ENCODE data around the gene METTL21A. TPM values are rescaled to one million over a fixed set of nuclear protein-coding genes. Genes with fewer than 3 reads are reported as not detected.

The METTL21A gene
- total RNA-seq = 10 to 100 TPM in 5 of 6 donors, 1 to 10 TPM in 1; 6.7 to 29.2 (median 13.5) TPM

GRCh38 chr2:207625014-207625907, at the start of gene METTL21A:
Gene METTL21A (minus strand): TSS chr2:207625394. CDS start chr2:207624375, 1,019 bp downstream.
- TF ChIP-seq CTCF (IDR thresholded peaks at IDR 0.05) (peak; percentile 34 to 83 (median 64)), EP300 (IDR thresholded peaks at IDR 0.05) (peak in 1 of 4 donors; percentile 18), POLR2AphosphoS5 (IDR thresholded peaks at IDR 0.05) (peak; percentile 48 to 78), POLR2A (IDR thresholded peaks at IDR 0.05) (peak in 3 of 4 donors; percentile 62 to 81 (median 69))
- DNase-seq (peak; percentile 93 to 98), ATAC-seq (ENCODE audit: low FRiP score in 2 of 2) (peak; percentile 93 to 96)
- peak within 1 kb of the TSS; percentile 77 to 88 (median 82) for H3K4me3 ChIP-seq
- H3K9me3 ChIP-seq = no peaks in the 10 kb centered on the region
- H3K27ac ChIP-seq = peak within 1 kb of the TSS; percentile 95 to 98 (median 96)
- peaks cover 0 to 13% (median 0%) of the 10 kb centered on the region in 4 donors for H3K36me3 ChIP-seq
- WGBS, 2 donors = 0 to 1% methylated on average over 25 to 30 of the region's 92 CpGs
- H3K27me3 ChIP-seq = no peaks in the 10 kb centered on the region
- peaks cover 15 to 38% (median 18%) of the 10 kb centered on the region in 4 donors for H3K4me1 ChIP-seq

GRCh38 chr2:207674826-207675225, 49.6 kb upstream of the METTL21A start:
- Histone ChIP-seq H3K9me3 (no peaks in the 10 kb centered on the region), H3K4me3 (no peak overlapping the region), H3K27me3 (no peaks in the 10 kb centered on the region), H3K27ac (no peak overlapping the region), H3K4me1 (no peaks in the 10 kb centered on the region), H3K36me3 (no peaks in the 10 kb centered on the region)
- ATAC-seq (ENCODE audit: low FRiP score in 2 of 2) (no peak), DNase-seq (no peak)
- TF ChIP-seq POLR2AphosphoS5 (IDR thresholded peaks at IDR 0.05) (no peak), EP300 (IDR thresholded peaks at IDR 0.05) (no peak), POLR2A (IDR thresholded peaks at IDR 0.05) (no peak), CTCF (IDR thresholded peaks at IDR 0.05) (no peak)
- WGBS, 2 donors = 65 to 74% methylated on average over 2 of the region's 2 CpGs

GRCh38 chr2:207674266-207674774, 49.1 kb upstream of the METTL21A start:
- Histone ChIP-seq H3K9me3 (no peaks in the 10 kb centered on the region), H3K27me3 (no peaks in the 10 kb centered on the region), H3K4me1 (no peaks in the 10 kb centered on the region), H3K27ac (no peak overlapping the region), H3K36me3 (no peaks in the 10 kb centered on the region), H3K4me3 (no peak overlapping the region)
- ATAC-seq (ENCODE audit: low FRiP score in 2 of 2) = no peak
- DNase-seq = no peak
- TF ChIP-seq POLR2AphosphoS5 (IDR thresholded peaks at IDR 0.05) (no peak), CTCF (IDR thresholded peaks at IDR 0.05) (no peak), EP300 (IDR thresholded peaks at IDR 0.05) (no peak), POLR2A (IDR thresholded peaks at IDR 0.05) (no peak)

GRCh38 chr2:207673431-207673830, 48.2 kb upstream of the METTL21A start:
- no peak for TF ChIP-seq EP300 (IDR thresholded peaks at IDR 0.05)
- no peak for TF ChIP-seq POLR2AphosphoS5 (IDR thresholded peaks at IDR 0.05)
- TF ChIP-seq POLR2A (IDR thresholded peaks at IDR 0.05) = no peak
- TF ChIP-seq CTCF (IDR thresholded peaks at IDR 0.05) = no peak
- Histone ChIP-seq H3K27me3 (no peaks in the 10 kb centered on the region), H3K27ac (no peak overlapping the region), H3K4me3 (no peak overlapping the region), H3K9me3 (no peaks in the 10 kb centered on the region), H3K36me3 (no peaks in the 10 kb centered on the region), H3K4me1 (no peaks in the 10 kb centered on the region)
- WGBS, 2 donors = 78 to 91% methylated on average over 1 to 2 of the region's 2 CpGs
- ATAC-seq (ENCODE audit: low FRiP score in 2 of 2) (no peak), DNase-seq (no peak)

Data from upper lobe of left lung (tissue), 6 donors.